GM18508 (cell line): ENCODE data around the gene EFTUD2.
"Not testable (repeated sequence)": the region's sequence is repeated elsewhere in the genome, so short reads cannot be mapped to it uniquely, and the experiment has no call there.

Experiments
- ATAC-seq: cut with Tn5 transposase; IDR thresholded peaks from one replicate; pipeline ENCODE4 v1.9.1; 2021; ENCODE audit warnings: moderate number of reproducible peaks; ENCODE audit not compliant: insufficient read depth, unreplicated experiment

EFTUD2 gene

GRCh38 chr17:44899074-44899782 is at the start of gene EFTUD2:
Gene EFTUD2, minus strand, starts transcription at chr17:44899445. Its CDS starts 4,924 bp downstream, at chr17:44894521.
- ATAC-seq, result no peak

- ATAC-seq, result no peak
Observed at GRCh38 chr17:44948315-44948795, 49.1 kb upstream of the EFTUD2 start.

- ATAC-seq, result peak; percentile 82
Observed at GRCh38 chr17:44947461-44948314, 48.4 kb upstream of the EFTUD2 start, which contains the start of gene KIF18B. Gene KIF18B, minus strand, starts transcription at chr17:44947773. Its CDS starts 11,429 bp downstream, at chr17:44936344.

- ATAC-seq, result not testable (repeated sequence)
Observed at GRCh38 chr17:44945652-44946051, 46.4 kb upstream of the EFTUD2 start.

- ATAC-seq, result no peak
Observed at GRCh38 chr17:44942456-44942855, 43.2 kb upstream of the EFTUD2 start.

GRCh38 chr17:44941712-44942331 is 42.6 kb upstream of the EFTUD2 start:
- ATAC-seq, result no peak

GRCh38 chr17:44940768-44941167 is 41.5 kb upstream of the EFTUD2 start:
- ATAC-seq, result no peak

GRCh38 chr17:44940317-44940716 is 41.1 kb upstream of the EFTUD2 start:
- ATAC-seq, result no peak

GRCh38 chr17:44935116-44935515 is 35.9 kb upstream of the EFTUD2 start:
- no peak for ATAC-seq

GRCh38 chr17:44934745-44935105 is 35.5 kb upstream of the EFTUD2 start:
- ATAC-seq, result no peak

GRCh38 chr17:44933824-44934744 is 34.8 kb upstream of the EFTUD2 start:
- ATAC-seq, result no peak

GRCh38 chr17:44932787-44933097 is 33.5 kb upstream of the EFTUD2 start:
- no peak for ATAC-seq

GRCh38 chr17:44932096-44932786 is 33.0 kb upstream of the EFTUD2 start:
- ATAC-seq, result no peak

GRCh38 chr17:44931376-44931775 is 32.1 kb upstream of the EFTUD2 start:
- no peak for ATAC-seq

GRCh38 chr17:44930667-44931066 is 31.4 kb upstream of the EFTUD2 start:
- no peak for ATAC-seq

- no peak for ATAC-seq
Observed at GRCh38 chr17:44928950-44929720, 29.9 kb upstream of the EFTUD2 start.

- no peak for ATAC-seq
Observed at GRCh38 chr17:44928136-44928535, 28.9 kb upstream of the EFTUD2 start.

GRCh38 chr17:44927696-44928095 is 28.5 kb upstream of the EFTUD2 start:
- no peak for ATAC-seq
